PC-9 (cell line): Measurements from ENCODE around the gene FAM72C. TPM values are rescaled to one million over a fixed set of nuclear protein-coding genes. Genes with fewer than 3 reads are reported as not detected.
"Not testable (repeated sequence)": the region's sequence is repeated elsewhere in the genome, so short reads cannot be mapped to it uniquely, and the experiment has no call there.

ENCODE experiments used
- BruUV-seq: library from RNA; stranded (reverse); fragments of 400-500 nt; replicated peaks from 2 replicates; lab custom pipeline; 2021; lab: Mats Ljungman, UMichigan
- CTCF ChIA-PET: fragments of 300-600 bp; sonication (Branson Sonifier 250); formaldehyde crosslinking; loops from one replicate; lab custom pipeline; 2022; ENCODE audit warnings: antibody characterized with exemption; lab: Charles Lee
- POLR2A ChIA-PET: fragments of 300-600 bp; sonication (Branson Sonifier 250); formaldehyde crosslinking; loops from one replicate; lab custom pipeline; 2022; ENCODE audit warnings: antibody characterized with exemption; ENCODE audit not compliant: unreplicated experiment; lab: Charles Lee
- DNase-seq, 2 experiments: peaks; one replicate each; pipeline versions ENCODE4 v3.0.0 to v3.0.0-alpha.2; 2015 to 2022; ENCODE audit warnings: mixed read lengths in 1 of 2
- H2AFZ ChIP-seq: fragments of 200-600 bp; sonication (generic); 2 replicates; pipeline ENCODE4 v1.8.1; 2017; ENCODE audit warnings: antibody characterized with exemption
- H3F3A ChIP-seq: fragments of 200-600 bp; sonication (generic); 2 replicates; pipeline ENCODE4 v1.8.1; 2017; ENCODE audit warnings: antibody characterized with exemption, mild to moderate bottlenecking, low read depth; ENCODE audit not compliant: insufficient read depth
- H3K27ac ChIP-seq: fragments of 200-600 bp; sonication (generic); 2 replicates; pipeline ENCODE4 v1.6.1; 2016; ENCODE audit warnings: mixed run types
- H3K27me3 ChIP-seq: fragments of 200-600 bp; sonication (generic); 2 replicates; pipeline ENCODE4 v1.6.1; 2016; ENCODE audit warnings: low read depth, mixed run types; ENCODE audit not compliant: insufficient read depth
- H3K36me3 ChIP-seq: fragments of 200-600 bp; sonication (generic); 2 replicates; pipeline ENCODE4 v1.6.1; 2016; ENCODE audit warnings: low read depth, mixed run types
- H3K4me1 ChIP-seq: fragments of 200-600 bp; sonication (generic); replicated peaks from 2 replicates; pipeline ENCODE4 v1.6.1; 2016; ENCODE audit warnings: mixed run types; ENCODE audit not compliant: insufficient read depth
- H3K4me2 ChIP-seq: fragments of 200-600 bp; sonication (generic); 2 replicates; pipeline ENCODE4 v1.6.1; 2017; ENCODE audit warnings: mixed run types
- H3K4me3 ChIP-seq: fragments of 200-600 bp; sonication (generic); 2 replicates; pipeline ENCODE4 v1.6.1; 2016; ENCODE audit warnings: mixed run types
- H3K79me2 ChIP-seq: fragments of 200-600 bp; sonication (generic); 2 replicates; pipeline ENCODE4 v1.6.1; 2017; ENCODE audit warnings: low read depth, mixed run types
- H3K9me2 ChIP-seq: fragments of 200-600 bp; sonication (generic); 2 replicates; pipeline ENCODE4 v1.8.1; 2017; ENCODE audit warnings: mild to moderate bottlenecking; ENCODE audit not compliant: insufficient read depth
- H3K9me3 ChIP-seq: fragments of 200-600 bp; sonication (generic); 2 replicates; pipeline ENCODE4 v1.8.1; 2016; ENCODE audit warnings: low read depth; ENCODE audit not compliant: insufficient read depth
- H4K20me1 ChIP-seq: fragments of 200-600 bp; sonication (generic); 2 replicates; pipeline ENCODE4 v1.8.1; 2017; ENCODE audit not compliant: insufficient read depth
- intact Hi-C: fragments of 100-400 bp; cut with micrococcal nuclease; formaldehyde crosslinking; loops from one replicate; pipeline ENCODE4 v1.10.0; 2022; ENCODE audit not compliant: unreplicated experiment
- total RNA-seq: library from RNA; stranded (reverse); gene quantifications from 2 replicates; pipeline ENCODE4 v1.2.3, GENCODE V29; 2021

The FAM72C gene
- total RNA-seq, 1 experiment from 2014 or later, result 1.3 TPM

DNA sequence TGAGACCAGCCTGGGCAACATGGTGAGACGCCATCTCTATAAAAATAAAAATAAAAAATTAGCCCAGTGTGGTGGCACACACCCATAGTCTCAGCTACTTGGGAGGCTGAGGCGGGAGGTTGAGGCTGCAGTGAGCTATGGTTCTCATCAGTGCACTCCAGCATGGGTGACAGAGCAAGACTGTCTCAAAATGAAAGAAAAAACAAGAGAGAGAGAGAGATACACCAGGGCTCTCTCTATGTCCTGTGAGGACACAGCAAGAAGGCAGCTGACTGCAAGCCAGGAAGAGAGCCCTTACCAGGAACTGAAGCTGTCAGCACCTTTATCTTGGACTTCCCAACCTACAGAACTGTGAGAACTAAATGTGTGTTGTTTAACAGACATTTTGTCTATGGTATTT, 32.1 kb downstream of the FAM72C start:
- CTCF ChIA-PET, H4K20me1 ChIP-seq, H3K9me3 ChIP-seq, H3K4me1 ChIP-seq, BruUV-seq, H3K4me3 ChIP-seq, intact Hi-C loops, H3K79me2 ChIP-seq, H3K27me3 ChIP-seq, H3F3A ChIP-seq, H3K36me3 ChIP-seq, H3K27ac ChIP-seq, H2AFZ ChIP-seq, DNase-seq, H3K4me2 ChIP-seq, H3K9me2 ChIP-seq, POLR2A ChIA-PET: not testable (repeated sequence)

DNA sequence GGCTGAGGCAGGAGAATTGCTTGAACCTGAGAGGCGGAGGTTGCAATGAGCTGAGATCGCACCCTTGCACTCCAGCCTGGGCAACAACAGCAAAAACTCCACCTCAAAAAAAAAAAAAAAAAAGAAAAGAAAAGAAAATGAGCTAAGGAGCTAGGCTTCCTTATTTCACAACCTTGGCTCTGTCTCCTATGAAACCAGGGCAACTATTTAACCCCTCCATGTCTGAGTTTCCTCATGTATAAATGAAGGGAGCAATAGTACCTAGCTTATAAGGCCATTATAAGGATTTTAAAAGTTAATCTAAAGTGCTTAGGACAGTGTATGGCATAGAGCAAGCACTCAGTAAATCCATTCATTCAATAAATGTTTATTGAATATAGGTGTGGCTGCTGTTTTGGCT, 32.9 kb downstream of the FAM72C start:
- not testable (repeated sequence) for H3K4me2 ChIP-seq, H3K9me3 ChIP-seq

DNA sequence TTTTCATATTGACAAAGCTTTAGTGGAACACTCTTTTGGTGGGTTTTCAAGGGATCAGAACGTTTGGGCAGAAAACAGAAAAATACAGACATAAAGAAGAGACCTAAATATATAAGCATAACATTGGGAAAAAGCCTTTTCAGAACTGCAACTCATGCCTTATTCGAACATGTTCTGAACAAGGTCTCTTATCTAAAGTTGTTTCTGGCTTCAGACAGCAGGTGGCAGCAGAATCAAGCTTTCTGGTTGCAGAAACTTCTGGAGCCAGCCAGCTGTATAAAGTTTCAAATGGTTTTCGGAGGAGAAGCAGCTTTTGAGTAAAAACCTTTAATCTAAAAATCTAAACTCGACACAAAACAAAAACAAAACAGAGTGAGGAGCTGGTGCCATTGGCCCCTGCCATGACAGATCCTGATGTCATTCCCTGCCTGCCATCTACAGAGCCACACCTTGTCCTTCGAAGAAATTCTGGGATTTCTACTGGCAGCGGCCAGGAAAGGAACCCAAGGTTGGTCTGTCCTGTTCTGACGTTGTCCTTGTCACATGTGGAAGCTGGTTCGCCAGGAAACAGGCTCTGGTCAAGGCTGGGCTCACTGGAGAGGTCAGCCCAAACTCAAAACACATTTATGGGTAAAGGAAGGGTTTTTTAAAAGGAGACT, 35.2 kb downstream of the FAM72C start:
- intact Hi-C loops, H3K27ac ChIP-seq, POLR2A ChIA-PET, DNase-seq, H3K36me3 ChIP-seq, BruUV-seq, H3K9me2 ChIP-seq, H3K4me1 ChIP-seq, H3K9me3 ChIP-seq, H4K20me1 ChIP-seq, H3K4me2 ChIP-seq, H3K27me3 ChIP-seq, H3K4me3 ChIP-seq, H3F3A ChIP-seq, CTCF ChIA-PET, H3K79me2 ChIP-seq, H2AFZ ChIP-seq: not testable (repeated sequence)

More for the DNA sequence above, 32.9 kb downstream of the FAM72C start:
- H2AFZ ChIP-seq, H3K4me1 ChIP-seq, H3K4me3 ChIP-seq, intact Hi-C loops, H3K27me3 ChIP-seq, BruUV-seq, CTCF ChIA-PET, H3K9me2 ChIP-seq, POLR2A ChIA-PET, H3F3A ChIP-seq, H3K36me3 ChIP-seq, H4K20me1 ChIP-seq, H3K79me2 ChIP-seq, DNase-seq, H3K27ac ChIP-seq: not testable (repeated sequence)

DNA sequence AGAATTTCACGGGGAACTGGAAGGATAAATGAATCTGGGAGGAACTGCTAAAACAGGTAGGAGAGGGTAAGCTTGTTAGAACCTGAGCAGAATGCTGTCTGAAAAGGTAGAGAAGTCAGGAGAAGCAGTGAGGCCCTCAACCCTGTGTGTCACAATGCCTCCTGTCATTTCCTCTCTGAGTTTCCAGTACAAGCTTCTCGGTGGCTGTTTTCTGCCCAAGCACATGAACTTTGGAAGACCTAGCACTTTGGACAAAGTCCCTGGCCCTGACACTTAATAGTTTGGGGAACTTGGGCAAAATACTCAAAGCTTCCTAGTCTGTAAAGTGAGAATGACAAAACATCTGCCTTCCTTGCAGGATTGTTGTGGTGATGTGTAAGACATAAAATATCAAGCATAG, 52.7 kb downstream of the FAM72C start:
- H3K79me2 ChIP-seq, H2AFZ ChIP-seq, H3K4me2 ChIP-seq, H3K4me3 ChIP-seq, BruUV-seq, intact Hi-C loops, H3F3A ChIP-seq, H3K36me3 ChIP-seq, DNase-seq, H3K27me3 ChIP-seq, CTCF ChIA-PET, H3K9me3 ChIP-seq, H3K4me1 ChIP-seq, H4K20me1 ChIP-seq, H3K9me2 ChIP-seq, H3K27ac ChIP-seq, POLR2A ChIA-PET: not testable (repeated sequence)

DNA sequence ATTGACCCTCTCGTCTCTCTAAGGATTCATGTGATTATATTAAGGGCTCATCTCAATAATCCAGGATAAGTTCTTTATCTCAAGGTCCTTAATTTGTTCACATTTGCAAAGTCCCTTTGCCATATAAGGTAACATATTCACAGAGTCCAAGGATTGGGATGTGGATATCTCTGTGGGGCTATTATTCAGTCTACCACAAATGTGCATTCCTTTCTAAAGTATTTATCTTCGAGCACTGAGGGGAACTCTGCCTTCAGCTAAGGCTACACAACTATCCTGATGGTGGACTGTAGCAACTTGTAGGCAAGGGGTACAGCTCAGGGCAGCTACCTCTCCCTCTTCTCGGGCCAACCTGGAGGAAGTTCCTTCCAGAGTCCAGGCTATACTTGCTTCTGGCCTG, 53.2 kb downstream of the FAM72C start:
- intact Hi-C loops, POLR2A ChIA-PET, H3K27ac ChIP-seq, H4K20me1 ChIP-seq, H3K9me3 ChIP-seq, H3K4me3 ChIP-seq, H3K4me2 ChIP-seq, CTCF ChIA-PET, H3K9me2 ChIP-seq, H3K4me1 ChIP-seq, H3K79me2 ChIP-seq, BruUV-seq, H3K36me3 ChIP-seq, H3F3A ChIP-seq, DNase-seq, H3K27me3 ChIP-seq, H2AFZ ChIP-seq: not testable (repeated sequence)

DNA sequence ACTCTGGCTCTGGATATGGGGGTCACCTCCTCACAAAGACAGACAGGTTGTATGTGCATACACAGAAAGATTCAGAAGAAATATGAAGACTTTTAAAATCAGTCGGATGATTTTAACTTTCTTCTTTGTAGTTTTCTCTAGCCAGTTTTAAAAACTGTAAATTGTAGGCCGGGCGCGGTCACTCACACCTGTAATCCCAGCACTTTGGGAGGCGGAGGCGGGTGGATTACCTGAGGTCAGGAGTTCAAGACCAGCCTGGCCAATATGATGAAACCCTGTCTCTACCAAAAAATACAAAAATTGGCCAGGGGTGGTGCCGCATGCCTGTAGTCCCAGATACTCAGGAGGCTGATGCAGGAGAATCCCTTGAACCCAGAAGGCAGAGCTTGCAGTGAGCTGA, 58.1 kb downstream of the FAM72C start:
- H3K4me1 ChIP-seq, H3K4me2 ChIP-seq, DNase-seq, POLR2A ChIA-PET, H3K4me3 ChIP-seq, BruUV-seq, H3K79me2 ChIP-seq, H2AFZ ChIP-seq, H3F3A ChIP-seq, H3K27ac ChIP-seq, H3K36me3 ChIP-seq, H3K9me3 ChIP-seq, H4K20me1 ChIP-seq, CTCF ChIA-PET, H3K27me3 ChIP-seq, H3K9me2 ChIP-seq, intact Hi-C loops: not testable (repeated sequence)
